HG03039 (cell line): ENCODE results near the gene SOBP.

Experiments used
- ATAC-seq: cut with Tn5 transposase; IDR thresholded peaks from one replicate; pipeline ENCODE4 v1.9.1; 2021; ENCODE audit warnings: mild to moderate bottlenecking, moderate library complexity; ENCODE audit not compliant: unreplicated experiment

The SOBP gene

GRCh38 chr6:107612762-107613415, 123.0 kb downstream of the SOBP start:
- no peak for ATAC-seq

DNA sequence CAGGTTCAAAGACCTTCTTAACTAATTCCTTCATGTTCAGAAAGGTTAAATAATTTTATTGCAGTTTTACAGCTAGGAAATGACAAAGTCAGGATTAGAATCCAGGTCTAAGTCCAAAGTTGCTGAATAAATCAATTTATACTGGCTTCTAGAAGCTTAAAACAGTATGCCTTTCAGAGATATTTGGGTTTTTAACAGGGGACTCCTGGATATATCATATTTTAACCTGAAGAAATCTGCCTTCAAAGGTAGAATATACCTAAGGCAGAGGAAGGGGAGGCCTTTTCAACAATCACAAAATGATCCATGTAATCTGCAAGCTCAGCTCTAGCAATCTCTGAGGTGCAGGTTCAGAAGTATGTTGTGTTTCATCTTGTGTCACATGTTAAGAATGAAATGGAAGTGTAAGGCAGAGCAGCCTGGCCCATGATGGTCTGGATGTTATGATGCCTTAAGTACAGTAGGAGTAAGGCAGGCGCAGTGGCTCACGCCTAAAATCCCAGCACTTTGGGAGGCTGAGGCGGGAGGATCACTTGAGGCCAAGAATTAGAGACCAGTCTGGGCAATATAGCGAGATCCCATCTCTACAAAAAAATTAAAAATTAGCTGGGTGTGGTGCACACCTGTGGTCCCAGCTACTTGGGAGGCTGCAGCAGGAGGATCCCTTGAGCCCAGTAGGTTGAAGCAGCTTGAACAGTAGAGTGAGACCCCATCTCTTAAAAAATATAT, 123.9 kb downstream of the SOBP start:
- no peak for ATAC-seq

DNA sequence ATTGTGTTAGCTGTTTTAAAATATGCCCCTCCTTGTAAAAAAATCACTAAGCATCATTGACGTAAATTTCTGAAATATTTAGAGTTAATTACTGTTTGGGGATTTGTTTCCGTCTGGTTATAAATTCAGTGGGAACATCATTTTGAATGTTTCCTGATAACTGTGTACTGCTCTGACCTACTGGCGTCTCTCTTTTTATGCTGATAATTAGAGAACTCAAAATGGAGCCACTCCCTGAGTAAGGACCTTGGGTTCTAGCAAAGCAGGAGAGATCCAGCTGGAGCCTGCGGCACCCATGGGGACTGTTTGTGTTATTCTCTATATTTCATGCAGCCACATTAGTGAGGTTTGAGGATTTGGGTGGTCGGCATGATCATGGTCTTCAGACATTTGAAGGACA, 124.9 kb downstream of the SOBP start:
- ATAC-seq: no peak

DNA sequence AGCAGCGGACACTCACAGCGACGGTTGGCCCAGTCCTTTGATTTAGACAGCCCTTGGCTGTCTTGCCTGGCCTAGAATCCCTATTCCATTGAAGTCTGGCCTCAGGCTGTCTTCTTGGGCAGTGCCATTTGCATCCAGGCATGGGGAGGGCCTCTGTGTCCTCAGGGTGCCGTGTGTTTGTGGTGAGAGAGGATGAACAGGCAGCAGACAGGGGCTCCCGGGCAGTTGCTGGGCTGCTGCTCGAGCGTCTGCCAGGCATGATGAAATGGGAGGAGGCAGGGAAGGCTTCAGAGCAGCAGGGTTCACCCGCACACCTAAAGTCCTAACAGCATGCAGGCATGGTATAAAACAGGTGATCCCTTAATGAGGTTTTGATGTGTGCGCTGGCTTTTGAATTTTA, 126.9 kb downstream of the SOBP start:
- ATAC-seq: no peak

GRCh38 chr6:107617341-107617932, 127.5 kb downstream of the SOBP start:
- no peak for ATAC-seq

GRCh38 chr6:107618672-107619071, 128.8 kb downstream of the SOBP start:
- peak; percentile 95 for ATAC-seq

GRCh38 chr6:107620732-107621131, 130.8 kb downstream of the SOBP start:
- no peak for ATAC-seq

DNA sequence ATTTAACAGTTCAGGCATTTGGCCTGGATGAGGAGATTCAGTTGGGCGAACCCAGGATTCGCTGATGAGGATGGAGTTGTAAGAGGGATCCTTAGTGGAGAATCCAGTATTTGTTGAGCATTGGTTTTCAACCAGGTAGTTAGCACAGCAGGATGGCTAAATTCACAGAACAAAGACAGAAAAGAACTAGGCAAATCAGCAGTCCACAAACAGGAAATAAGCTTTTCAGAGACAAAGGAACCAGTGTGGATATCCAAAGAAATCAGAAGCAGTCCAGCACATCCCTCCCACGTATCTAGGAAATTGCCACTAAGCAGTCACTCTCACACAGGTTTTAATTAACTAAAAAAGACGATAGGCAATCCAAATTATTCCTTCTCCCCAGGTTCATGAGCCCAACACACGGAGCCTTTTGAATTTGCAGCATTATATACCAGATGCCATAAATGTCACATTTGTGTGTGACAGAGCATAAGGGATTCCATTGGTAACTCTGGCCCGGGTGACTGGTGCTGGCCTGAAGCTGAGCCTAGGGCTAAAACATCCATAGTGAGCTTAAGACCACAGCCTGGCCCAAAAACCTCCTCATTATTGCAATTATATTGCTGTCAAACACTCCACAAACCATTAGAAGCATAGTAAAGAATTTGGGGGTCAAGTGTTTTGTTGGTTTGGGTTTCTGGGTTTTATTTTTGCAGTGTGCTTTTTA, 131.5 kb downstream of the SOBP start:
- ATAC-seq: no peak

DNA sequence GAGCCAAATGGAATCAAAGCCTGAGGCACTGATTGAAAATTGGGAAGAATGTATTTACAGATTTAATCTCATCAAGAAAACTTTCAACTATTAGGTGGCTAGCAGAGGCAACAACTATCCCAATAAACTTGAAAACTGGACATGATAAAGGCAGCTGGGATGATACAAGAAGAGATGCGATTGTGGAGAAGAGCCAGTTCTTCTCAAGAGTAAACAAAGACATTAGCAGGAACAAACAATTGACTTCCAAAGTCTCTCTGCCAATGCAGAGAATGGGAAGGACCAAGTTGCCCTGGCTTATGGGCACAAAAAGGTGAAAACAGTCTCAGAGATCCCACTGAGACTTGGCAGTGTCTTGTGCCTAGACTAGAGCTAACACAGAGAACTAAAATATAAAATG, 132.4 kb downstream of the SOBP start:
- no peak for ATAC-seq

GRCh38 chr6:107624050-107624449, 134.1 kb downstream of the SOBP start:
- ATAC-seq: no peak

DNA sequence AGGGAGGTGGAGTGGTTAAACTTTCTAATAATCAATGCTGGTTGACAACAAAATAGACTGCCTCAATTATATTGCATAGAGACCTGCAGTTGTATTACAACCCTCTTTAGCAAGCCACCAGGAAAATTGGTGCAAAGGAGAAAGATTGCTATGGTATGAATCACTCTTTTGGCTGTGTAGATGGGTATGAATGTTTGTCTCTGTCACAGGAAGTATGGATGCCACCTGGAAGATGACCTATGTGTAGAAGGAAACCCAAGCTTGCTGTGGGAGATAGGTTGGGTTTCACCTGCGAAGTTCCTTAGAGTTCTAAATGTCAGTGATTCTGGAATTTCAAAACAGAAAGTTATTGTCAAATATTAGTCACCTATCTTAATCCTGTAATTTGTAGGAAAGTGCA, 134.6 kb downstream of the SOBP start:
- no peak for ATAC-seq

- ATAC-seq: no peak
These were observed 135.3 kb downstream of the SOBP start for GRCh38 chr6:107625264-107625663.

- no peak for ATAC-seq
These were observed 136.7 kb downstream of the SOBP start for GRCh38 chr6:107626645-107627044.

DNA sequence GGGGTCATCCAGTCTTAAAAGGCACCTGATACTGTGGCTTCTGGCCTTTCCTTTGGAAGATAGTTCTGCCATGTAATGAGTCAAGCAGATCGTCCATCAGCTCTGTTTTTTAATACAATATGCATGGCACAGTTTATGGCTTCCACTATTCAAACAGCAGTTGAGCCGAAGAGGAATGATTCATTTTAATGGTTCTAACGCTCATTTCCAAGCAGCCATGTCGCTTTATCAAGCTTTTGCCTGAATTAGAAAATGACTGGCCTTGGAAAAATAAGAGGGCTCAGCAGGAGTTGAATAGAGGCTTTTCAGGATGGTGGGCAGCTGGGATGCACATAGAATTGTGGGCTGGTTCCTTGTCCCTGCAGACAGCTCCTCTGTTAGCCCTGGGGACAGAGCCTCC, 138.1 kb downstream of the SOBP start:
- no peak for ATAC-seq

DNA sequence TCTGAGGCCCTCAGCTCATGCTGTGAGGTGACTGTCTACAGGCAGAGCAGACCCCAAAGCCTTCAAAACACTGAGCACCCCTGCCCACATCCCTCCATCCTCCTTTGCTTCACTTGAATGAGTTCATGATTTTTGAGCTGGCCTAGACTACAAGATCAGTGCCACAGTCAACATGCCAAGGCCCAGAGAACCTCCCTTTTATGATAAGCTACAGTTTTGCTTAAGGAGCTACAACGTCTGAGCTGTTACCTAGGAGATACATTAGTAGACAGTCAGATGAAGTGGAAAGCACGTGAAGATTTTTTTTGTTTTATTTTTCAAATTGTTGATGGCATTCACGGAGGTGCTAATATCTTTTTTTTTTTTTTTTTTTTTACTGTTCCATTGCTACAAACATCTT, 139.0 kb downstream of the SOBP start:
- ATAC-seq: no peak

DNA sequence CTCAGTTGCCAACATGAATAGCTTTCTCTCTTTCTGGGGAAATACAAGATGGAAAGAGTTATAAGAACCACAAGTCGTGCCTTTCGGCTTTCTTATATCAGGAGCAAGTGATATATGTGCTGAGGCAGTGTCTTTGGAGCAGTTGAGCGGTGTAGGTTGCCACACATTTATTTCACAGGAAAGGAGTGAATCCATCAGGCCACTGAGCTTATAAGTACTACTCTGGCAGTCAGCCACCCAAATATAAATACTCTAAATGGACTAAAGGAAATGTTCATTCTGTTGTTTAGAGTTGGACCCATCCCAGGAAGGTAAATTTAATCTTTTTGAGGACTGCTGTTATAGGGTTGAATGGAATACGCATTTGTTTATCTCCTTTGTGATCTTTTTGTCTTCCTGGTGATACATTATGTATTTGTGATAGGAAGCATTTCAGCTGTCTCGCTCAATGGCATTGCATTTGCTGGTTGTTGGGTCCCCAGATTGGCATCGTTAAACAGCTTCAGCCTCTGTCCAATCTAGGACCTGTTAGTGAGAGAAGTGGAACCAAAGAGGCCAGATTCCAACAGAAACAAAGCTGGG, 139.7 kb downstream of the SOBP start:
- ATAC-seq: no peak

- no peak for ATAC-seq
These were observed 140.5 kb downstream of the SOBP start for GRCh38 chr6:107630348-107630977.

- ATAC-seq: no peak
These were observed 142.6 kb downstream of the SOBP start for GRCh38 chr6:107632381-107633136.

GRCh38 chr6:107633680-107634323, 143.9 kb downstream of the SOBP start:
- no peak for ATAC-seq
